ENCODE measurements around the gene IVNS1ABP. TPM values are rescaled to one million over a fixed set of nuclear protein-coding genes. Genes with fewer than 3 reads are reported as not detected.

IVNS1ABP gene
- total RNA-seq, 1 donor from 2014 or later, result 70.3 TPM

DNA sequence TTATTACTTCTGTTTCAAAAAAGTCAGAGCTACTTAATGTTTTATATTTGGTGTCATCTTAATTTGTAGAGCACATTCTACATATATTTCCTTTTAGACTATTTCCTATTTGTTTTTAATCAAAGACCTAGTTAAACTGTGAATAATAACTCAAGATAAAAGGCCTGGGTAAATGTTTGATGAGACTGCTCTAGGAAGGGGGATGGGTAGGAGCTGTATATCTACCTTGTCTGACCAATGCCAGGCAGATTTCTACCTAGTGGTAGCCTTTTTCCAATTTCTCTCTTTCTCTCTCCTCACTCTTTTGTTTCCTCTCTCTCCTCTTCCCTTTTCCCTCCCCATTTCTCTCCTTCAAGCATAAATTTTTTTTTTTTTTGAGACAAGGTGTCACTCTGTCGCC, 31.9 kb upstream of the IVNS1ABP start:
- Histone ChIP-seq H3K4me1 (no peaks in the 10 kb centered on the region), H3K4me3 (no peak overlapping the region), H3K27me3 (ENCODE audit: low read depth) (no peaks in the 10 kb centered on the region), H3K27ac (replicated peaks) (no peak overlapping the region), H3K9me3 (replicated peaks) (no peaks in the 10 kb centered on the region), H3K36me3 (no peaks in the 10 kb centered on the region)
- intact Hi-C loops (cut with micrococcal nuclease), result no loop called here
- TF ChIP-seq, protein P1, sequence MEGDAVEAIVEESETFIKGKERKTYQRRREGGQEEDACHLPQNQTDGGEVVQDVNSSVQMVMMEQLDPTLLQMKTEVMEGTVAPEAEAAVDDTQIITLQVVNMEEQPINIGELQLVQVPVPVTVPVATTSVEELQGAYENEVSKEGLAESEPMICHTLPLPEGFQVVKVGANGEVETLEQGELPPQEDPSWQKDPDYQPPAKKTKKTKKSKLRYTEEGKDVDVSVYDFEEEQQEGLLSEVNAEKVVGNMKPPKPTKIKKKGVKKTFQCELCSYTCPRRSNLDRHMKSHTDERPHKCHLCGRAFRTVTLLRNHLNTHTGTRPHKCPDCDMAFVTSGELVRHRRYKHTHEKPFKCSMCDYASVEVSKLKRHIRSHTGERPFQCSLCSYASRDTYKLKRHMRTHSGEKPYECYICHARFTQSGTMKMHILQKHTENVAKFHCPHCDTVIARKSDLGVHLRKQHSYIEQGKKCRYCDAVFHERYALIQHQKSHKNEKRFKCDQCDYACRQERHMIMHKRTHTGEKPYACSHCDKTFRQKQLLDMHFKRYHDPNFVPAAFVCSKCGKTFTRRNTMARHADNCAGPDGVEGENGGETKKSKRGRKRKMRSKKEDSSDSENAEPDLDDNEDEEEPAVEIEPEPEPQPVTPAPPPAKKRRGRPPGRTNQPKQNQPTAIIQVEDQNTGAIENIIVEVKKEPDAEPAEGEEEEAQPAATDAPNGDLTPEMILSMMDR (IDR thresholded peaks at IDR 0.05; ENCODE audit: borderline replicate concordance), result no peak
- DNase-seq, result no peak

DNA sequence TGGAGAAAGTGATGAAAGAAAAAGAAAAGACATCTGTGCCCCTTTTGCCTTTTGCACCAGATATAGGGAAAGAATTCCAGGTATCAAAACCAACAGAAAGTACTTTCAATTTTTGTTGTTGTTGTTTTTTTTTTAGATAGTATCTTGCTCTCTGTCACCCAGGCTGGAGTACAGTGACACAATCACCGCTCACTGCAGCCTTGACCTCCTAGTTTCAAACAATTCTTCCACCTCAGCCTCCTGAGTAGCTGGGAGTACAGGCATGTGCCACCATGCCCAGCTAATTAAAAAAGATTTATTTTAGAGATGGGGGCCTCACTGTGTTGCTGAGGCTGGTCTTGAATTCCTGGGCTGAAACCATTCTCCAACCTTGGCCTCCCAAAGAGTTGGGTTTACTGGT, 31.3 kb upstream of the IVNS1ABP start:
- Histone ChIP-seq H3K36me3 (no peaks in the 10 kb centered on the region), H3K27ac (replicated peaks) (no peak overlapping the region), H3K9me3 (replicated peaks) (no peaks in the 10 kb centered on the region), H3K27me3 (ENCODE audit: low read depth) (no peaks in the 10 kb centered on the region), H3K4me3 (no peak overlapping the region), H3K4me1 (no peaks in the 10 kb centered on the region)
- TF ChIP-seq, protein P1 (IDR thresholded peaks at IDR 0.05; ENCODE audit: borderline replicate concordance), result no peak
- DNase-seq, result no peak
- intact Hi-C loops (cut with micrococcal nuclease), result no loop called here

DNA sequence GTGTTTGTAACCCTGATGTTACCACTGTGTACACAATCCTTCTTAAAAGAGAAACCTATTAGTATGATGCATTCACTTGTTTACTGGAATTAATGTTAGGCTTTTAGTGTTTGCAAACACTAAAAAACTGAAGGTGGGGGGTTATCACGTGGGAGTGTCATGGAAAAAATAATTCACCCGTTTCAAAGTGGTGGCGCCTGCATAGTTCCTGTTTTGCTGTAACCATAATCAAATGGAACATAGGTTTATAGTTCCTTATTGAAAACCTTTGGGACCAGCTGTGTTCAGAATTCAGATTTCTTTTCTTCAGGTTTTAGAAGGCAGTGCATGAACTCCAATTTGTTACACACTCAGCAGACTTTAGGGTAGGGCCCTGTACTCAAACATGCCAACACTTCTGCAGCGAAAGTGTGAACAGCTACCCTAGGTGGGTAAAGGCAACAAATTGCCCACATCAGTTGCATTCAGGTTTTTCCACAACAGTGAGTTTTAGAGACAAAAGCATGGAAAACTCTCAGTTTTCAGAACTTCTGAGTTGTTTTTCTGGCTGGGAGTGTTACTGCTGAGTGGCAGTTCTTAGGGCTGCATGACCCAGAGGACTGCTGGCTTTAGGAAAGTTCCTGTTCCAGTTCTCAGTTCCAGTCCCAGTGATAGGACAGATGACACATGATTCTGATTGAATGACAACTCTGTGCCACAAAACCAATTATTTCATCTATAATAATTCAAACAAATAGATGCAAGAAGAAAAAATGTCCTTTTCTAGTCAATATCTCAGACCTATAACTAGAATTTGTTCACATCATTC, 29.1 kb upstream of the IVNS1ABP start:
- H3K4me1 ChIP-seq, result no peaks in the 10 kb centered on the region
- peak overlapping the region; percentile 31 for H3K27ac ChIP-seq (replicated peaks)
- no peak for DNase-seq
- TF ChIP-seq, protein P1 (IDR thresholded peaks at IDR 0.05; ENCODE audit: borderline replicate concordance), result no peak
- no peak overlapping the region for H3K4me3 ChIP-seq
- intact Hi-C loops (cut with micrococcal nuclease), result no loop called here
- no peaks in the 10 kb centered on the region for H3K27me3 ChIP-seq (ENCODE audit: low read depth)
- no peaks in the 10 kb centered on the region for H3K36me3 ChIP-seq
- H3K9me3 ChIP-seq (replicated peaks), result no peaks in the 10 kb centered on the region

DNA sequence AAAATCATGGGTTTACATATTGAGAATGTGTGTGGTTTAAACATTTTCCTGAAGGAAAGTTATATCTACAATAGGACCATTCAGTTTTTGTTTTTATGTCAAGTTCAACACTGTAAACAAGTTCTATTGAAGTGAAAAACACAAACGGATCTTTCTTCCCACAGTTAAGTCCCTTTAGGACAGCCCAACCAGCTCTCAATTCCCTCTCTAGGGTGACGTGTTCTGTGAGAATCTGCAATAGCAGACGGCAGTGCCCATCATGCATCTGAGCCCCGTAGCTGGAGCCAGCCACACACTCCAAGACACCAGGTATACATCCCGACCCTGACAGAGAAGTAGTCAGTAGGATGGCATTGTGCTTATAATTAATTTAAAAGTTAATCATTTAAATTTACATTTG, 26.3 kb upstream of the IVNS1ABP start:
- H3K4me3 ChIP-seq, result no peak overlapping the region
- TF ChIP-seq, protein P1 (IDR thresholded peaks at IDR 0.05; ENCODE audit: borderline replicate concordance), result no peak
- H3K27me3 ChIP-seq (ENCODE audit: low read depth), result no peaks in the 10 kb centered on the region
- no peaks in the 10 kb centered on the region for H3K4me1 ChIP-seq
- DNase-seq, result no peak
- intact Hi-C loops (cut with micrococcal nuclease), result no loop called here
- no peaks in the 10 kb centered on the region for H3K9me3 ChIP-seq (replicated peaks)
- no peak overlapping the region for H3K27ac ChIP-seq (replicated peaks)
- no peaks in the 10 kb centered on the region for H3K36me3 ChIP-seq

DNA sequence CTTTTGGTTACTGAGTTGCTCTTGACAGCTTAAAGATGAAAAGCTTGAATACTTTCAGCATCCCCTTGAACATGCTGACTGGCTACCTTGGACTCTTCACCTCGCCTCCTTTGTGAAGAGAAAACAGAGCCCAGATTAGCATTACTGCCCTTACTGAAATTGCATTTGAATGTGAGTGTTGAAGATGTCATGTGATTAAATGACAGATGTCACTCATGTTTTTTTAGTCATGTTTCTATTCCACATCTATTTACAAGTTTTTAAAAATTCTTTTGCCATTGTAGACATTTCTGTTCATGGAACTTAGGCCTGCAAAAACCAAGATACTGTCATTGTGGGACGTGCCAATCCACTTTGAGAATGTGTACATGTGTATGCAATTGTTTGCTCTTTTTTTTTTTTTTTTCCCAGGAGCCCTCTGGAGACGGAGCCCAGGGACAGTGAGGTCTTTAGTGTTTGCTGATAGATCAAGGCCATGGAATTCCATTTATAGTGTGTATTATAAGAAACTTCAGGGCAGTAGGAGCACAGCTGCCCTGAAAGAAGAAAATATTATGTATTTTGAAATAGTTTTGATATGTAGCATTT, 25.7 kb upstream of the IVNS1ABP start:
- TF ChIP-seq, protein P1 (IDR thresholded peaks at IDR 0.05; ENCODE audit: borderline replicate concordance), result no peak
- Histone ChIP-seq H3K36me3 (no peaks in the 10 kb centered on the region), H3K27me3 (ENCODE audit: low read depth) (no peaks in the 10 kb centered on the region), H3K4me3 (no peak overlapping the region), H3K9me3 (replicated peaks) (no peaks in the 10 kb centered on the region), H3K4me1 (no peaks in the 10 kb centered on the region), H3K27ac (replicated peaks) (no peak overlapping the region)
- intact Hi-C loops (cut with micrococcal nuclease), result no loop called here
- DNase-seq, result no peak
